Measurements from ENCODE around the gene CENPT. TPM values are rescaled to one million over a fixed set of nuclear protein-coding genes. Genes with fewer than 3 reads are reported as not detected.

The CENPT gene
- total RNA-seq, 4 donors from 2014 or later = 140 to 311 (median 201) TPM

- Histone ChIP-seq H3K36me3 (peaks cover 49% of the 10 kb centered on the region), H3K4me1 (peaks cover 38% of the 10 kb centered on the region), H3K27me3 (no peaks in the 10 kb centered on the region), H3K27ac (peak overlapping the region; percentile 91), H3K4me3 (peak overlapping the region; percentile 100), H3K9me3 (no peaks in the 10 kb centered on the region)
- DNase-seq (ENCODE audit: low spot score in 2 of 2) = no peak
- WGBS = 16% methylated on average over 15 of the region's 23 CpGs
- no peak for TF ChIP-seq POLR2A (IDR thresholded peaks at IDR 0.05)
- TF ChIP-seq POLR2AphosphoS5 (IDR thresholded peaks at IDR 0.05) = no peak
- no peak for TF ChIP-seq EP300 (IDR thresholded peaks at IDR 0.05)
- TF ChIP-seq, protein P1, sequence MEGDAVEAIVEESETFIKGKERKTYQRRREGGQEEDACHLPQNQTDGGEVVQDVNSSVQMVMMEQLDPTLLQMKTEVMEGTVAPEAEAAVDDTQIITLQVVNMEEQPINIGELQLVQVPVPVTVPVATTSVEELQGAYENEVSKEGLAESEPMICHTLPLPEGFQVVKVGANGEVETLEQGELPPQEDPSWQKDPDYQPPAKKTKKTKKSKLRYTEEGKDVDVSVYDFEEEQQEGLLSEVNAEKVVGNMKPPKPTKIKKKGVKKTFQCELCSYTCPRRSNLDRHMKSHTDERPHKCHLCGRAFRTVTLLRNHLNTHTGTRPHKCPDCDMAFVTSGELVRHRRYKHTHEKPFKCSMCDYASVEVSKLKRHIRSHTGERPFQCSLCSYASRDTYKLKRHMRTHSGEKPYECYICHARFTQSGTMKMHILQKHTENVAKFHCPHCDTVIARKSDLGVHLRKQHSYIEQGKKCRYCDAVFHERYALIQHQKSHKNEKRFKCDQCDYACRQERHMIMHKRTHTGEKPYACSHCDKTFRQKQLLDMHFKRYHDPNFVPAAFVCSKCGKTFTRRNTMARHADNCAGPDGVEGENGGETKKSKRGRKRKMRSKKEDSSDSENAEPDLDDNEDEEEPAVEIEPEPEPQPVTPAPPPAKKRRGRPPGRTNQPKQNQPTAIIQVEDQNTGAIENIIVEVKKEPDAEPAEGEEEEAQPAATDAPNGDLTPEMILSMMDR (IDR thresholded peaks at IDR 0.05) = no peak
Measured at GRCh38 chr16:67873435-67874370, 26.2 kb upstream of the CENPT start.

DNA sequence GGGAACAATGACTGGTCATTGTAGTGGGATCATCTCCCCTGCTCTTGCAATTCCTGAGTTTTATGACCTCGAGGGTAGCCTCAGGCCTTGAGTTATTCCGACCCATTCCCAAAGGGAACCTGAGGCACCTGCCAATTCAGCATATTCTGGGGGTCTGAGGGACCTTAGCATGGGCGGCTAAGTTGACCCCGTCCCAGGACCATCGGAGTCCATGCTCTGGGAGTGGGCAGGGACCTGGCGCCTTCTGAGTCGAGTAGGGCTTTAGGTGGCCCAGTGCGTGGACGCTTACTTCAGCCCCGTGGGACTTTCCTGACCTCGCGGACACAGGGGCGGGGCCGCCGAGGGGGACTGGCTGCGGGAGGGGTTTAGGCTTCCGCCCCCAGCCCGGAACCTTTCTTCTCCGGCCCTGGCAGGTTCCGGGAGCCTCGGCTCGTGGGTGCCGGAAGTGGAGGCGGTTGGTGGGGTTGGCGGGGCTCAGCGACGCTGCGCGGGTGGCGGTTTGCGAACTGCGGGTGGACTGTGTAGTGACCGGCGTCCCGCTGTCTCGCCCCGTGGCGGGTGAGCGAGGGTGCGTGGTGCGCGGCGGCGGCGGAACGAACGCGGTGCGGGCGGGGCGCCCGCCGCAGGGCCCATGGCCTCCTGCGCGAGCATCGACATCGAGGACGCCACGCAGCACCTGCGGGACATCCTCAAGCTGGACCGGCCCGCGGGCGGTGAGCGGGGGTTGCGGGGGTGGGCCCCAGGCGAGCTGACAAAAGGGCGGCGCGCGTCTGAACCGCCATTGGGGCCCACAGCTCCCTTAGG, 25.3 kb upstream of the CENPT start, which contains the start of gene EDC4:
TSS of gene EDC4 (plus strand) at position 422 of the 804 bp plus-strand sequence. CDS start at position 632, 210 bp downstream.
- no peaks in the 10 kb centered on the region for H3K27me3 ChIP-seq
- DNase-seq (ENCODE audit: low spot score in 2 of 2) = peak; percentile 93 to 94
- H3K9me3 ChIP-seq = no peaks in the 10 kb centered on the region
- peak within 1 kb of the TSS; percentile 91 for H3K27ac ChIP-seq
- peaks cover 38% of the 10 kb centered on the region for H3K4me1 ChIP-seq
- H3K4me3 ChIP-seq = peak within 1 kb of the TSS; percentile 100
- WGBS = 10% methylated on average over 6 of the region's 72 CpGs
- H3K36me3 ChIP-seq = peaks cover 49% of the 10 kb centered on the region
- TF ChIP-seq EP300 (IDR thresholded peaks at IDR 0.05) (no peak), POLR2A (IDR thresholded peaks at IDR 0.05) (peak; percentile 8 to 53), POLR2AphosphoS5 (IDR thresholded peaks at IDR 0.05) (peak; percentile 44 to 95 (median 74))
- TF ChIP-seq, protein P1 (IDR thresholded peaks at IDR 0.05) = no peak

DNA sequence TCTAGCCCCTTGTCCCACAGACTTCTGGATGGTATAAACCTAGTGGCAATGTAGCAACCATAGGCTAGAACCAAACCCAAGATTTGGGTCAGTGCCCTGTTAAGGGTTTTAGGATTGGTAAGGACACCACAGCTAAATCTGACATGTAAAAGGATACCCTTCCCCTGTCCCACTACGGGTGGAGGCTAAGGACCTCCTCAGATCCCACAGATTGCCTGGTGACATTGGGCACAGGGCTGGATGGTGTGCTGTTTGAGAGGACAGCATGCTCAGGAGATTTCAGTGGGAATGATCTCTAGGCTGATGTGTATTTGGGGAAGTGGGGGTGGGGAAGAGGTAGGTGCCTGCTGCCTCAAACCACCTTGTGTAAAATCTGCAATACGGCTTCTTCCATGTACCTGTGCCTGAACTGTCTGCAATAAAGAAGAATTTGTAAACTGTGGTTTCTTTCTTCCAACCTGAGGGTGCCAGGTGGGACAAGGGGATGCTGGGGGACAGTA, 24.7 kb upstream of the CENPT start:
- no peaks in the 10 kb centered on the region for H3K9me3 ChIP-seq
- peak overlapping the region; percentile 100 for H3K4me3 ChIP-seq

GRCh38 chr16:67871256-67871655, 23.8 kb upstream of the CENPT start:
- no peak for DNase-seq (ENCODE audit: low spot score in 2 of 2)
- H3K9me3 ChIP-seq = no peaks in the 10 kb centered on the region
- H3K27ac ChIP-seq = peak overlapping the region; percentile 10
- H3K4me1 ChIP-seq = peaks cover 38% of the 10 kb centered on the region
- peaks cover 49% of the 10 kb centered on the region for H3K36me3 ChIP-seq
- TF ChIP-seq, protein P1 (IDR thresholded peaks at IDR 0.05) = no peak
- TF ChIP-seq EP300 (IDR thresholded peaks at IDR 0.05) (no peak), POLR2A (IDR thresholded peaks at IDR 0.05) (no peak), POLR2AphosphoS5 (IDR thresholded peaks at IDR 0.05) (no peak)
- WGBS = 29% methylated on average over 1 of the region's 3 CpGs
- no peaks in the 10 kb centered on the region for H3K27me3 ChIP-seq
- no peak overlapping the region for H3K4me3 ChIP-seq

More for the DNA sequence above, 24.7 kb upstream of the CENPT start:
- peaks cover 38% of the 10 kb centered on the region for H3K4me1 ChIP-seq
- WGBS = 66% methylated on average over 2 of the region's 2 CpGs
- peaks cover 49% of the 10 kb centered on the region for H3K36me3 ChIP-seq
- TF ChIP-seq, protein P1 (IDR thresholded peaks at IDR 0.05) = no peak
- TF ChIP-seq EP300 (IDR thresholded peaks at IDR 0.05) = no peak
- TF ChIP-seq POLR2AphosphoS5 (IDR thresholded peaks at IDR 0.05) = no peak
- no peak for TF ChIP-seq POLR2A (IDR thresholded peaks at IDR 0.05)
- no peak for DNase-seq (ENCODE audit: low spot score in 2 of 2)
- no peaks in the 10 kb centered on the region for H3K27me3 ChIP-seq
- peak overlapping the region; percentile 91 for H3K27ac ChIP-seq
